ENCODE measurements around the gene FRK. TPM values are rescaled to one million over a fixed set of nuclear protein-coding genes. Genes with fewer than 3 reads are reported as not detected.
"Not testable (repeated sequence)": the region's sequence is repeated elsewhere in the genome, so short reads cannot be mapped to it uniquely, and the experiment has no call there.

Gene FRK
- total RNA-seq, 2 donors from 2014 or later = 0.05 to 0.06 TPM

DNA sequence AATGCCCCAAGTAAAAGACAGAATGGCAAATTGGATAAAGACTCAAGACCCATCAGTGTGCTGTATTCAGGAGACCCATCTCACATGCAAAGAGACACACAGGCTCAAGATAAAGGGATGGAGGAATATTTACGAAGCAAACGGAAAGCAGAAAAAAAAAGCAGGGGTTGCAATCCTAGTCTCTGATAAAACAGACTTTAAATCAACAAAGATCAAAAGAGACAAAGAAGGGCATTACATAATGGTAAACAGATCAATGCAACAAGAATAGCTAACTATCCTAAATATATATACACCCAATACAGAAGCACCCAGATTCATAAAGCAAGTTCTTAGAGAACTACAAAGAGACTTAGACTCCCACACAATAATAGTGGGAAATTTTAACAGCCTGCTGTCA, 123.2 kb downstream of the FRK start:
- H3K27ac Mint-ChIP-seq; H3K4me1 Mint-ChIP-seq; H3K4me3 Mint-ChIP-seq; ATAC-seq (replicated peaks); H3K27me3 Mint-ChIP-seq; H3K36me3 Mint-ChIP-seq (ENCODE audit: low read depth): not testable (repeated sequence)
- peaks cover 11% of the 10 kb centered on the region for H3K9me3 Mint-ChIP-seq

- peaks cover 11% of the 10 kb centered on the region for H3K9me3 Mint-ChIP-seq
- H3K36me3 Mint-ChIP-seq (ENCODE audit: low read depth) = no peaks in the 10 kb centered on the region
- no peak overlapping the region for H3K27ac Mint-ChIP-seq
- no peaks in the 10 kb centered on the region for H3K27me3 Mint-ChIP-seq
- no peak for ATAC-seq (replicated peaks)
- H3K4me3 Mint-ChIP-seq = no peak overlapping the region
- no peaks in the 10 kb centered on the region for H3K4me1 Mint-ChIP-seq
These were observed 125.3 kb downstream of the FRK start for GRCh38 chr6:115935361-115935760.

GRCh38 chr6:115934829-115935228, 125.9 kb downstream of the FRK start:
- no peaks in the 10 kb centered on the region for H3K4me1 Mint-ChIP-seq
- H3K36me3 Mint-ChIP-seq (ENCODE audit: low read depth) = no peaks in the 10 kb centered on the region
- peaks cover 8% of the 10 kb centered on the region for H3K9me3 Mint-ChIP-seq
- no peaks in the 10 kb centered on the region for H3K27me3 Mint-ChIP-seq
- no peak for ATAC-seq (replicated peaks)
- no peak overlapping the region for H3K27ac Mint-ChIP-seq
- no peak overlapping the region for H3K4me3 Mint-ChIP-seq

DNA sequence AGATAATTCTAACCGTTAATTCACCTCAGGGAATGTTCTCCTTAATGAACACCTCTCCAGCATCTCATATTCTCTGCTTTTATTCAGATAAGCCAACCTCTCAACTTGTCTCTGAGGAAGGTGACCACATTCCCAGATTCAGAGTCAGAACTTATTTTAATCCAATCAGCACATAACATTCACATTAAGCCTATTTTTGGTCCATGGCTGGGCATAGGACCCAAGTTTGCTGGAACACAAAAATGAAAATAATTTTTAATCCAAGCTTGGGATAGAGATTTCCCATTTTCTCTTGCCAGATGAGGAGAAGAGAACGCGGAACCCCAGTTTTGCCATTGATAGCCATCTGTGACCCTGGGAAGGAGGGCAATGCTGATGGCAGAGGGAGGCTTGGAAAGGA, 126.5 kb downstream of the FRK start:
- H3K36me3 Mint-ChIP-seq (ENCODE audit: low read depth) = no peaks in the 10 kb centered on the region
- H3K9me3 Mint-ChIP-seq = peaks cover 4% of the 10 kb centered on the region

DNA sequence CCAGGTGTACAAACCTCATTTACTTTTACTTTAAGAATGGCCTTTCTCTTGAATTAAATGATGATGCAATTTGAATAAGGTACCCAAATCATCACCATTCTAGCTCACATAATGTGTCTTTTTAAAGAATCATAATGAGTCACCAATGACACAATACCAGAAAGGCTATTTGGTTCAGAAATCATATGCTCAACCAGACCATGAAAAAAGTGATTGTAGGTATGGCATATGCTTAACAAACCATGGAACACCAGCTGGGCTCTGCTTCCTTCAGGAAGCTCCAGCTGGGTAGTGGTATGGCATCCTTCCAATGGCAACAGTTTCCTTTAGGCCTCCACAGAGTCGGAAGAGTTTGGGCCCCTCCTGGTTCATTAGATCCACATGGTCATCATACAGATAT, 128.2 kb downstream of the FRK start:
- ATAC-seq (replicated peaks) = no peak
- H3K27ac Mint-ChIP-seq = no peak overlapping the region
- no peak overlapping the region for H3K4me3 Mint-ChIP-seq
- no peaks in the 10 kb centered on the region for H3K4me1 Mint-ChIP-seq
- no peaks in the 10 kb centered on the region for H3K9me3 Mint-ChIP-seq
- H3K27me3 Mint-ChIP-seq = peaks cover 3% of the 10 kb centered on the region
- no peaks in the 10 kb centered on the region for H3K36me3 Mint-ChIP-seq (ENCODE audit: low read depth)

More for the DNA sequence above, 126.5 kb downstream of the FRK start:
- H3K4me1 Mint-ChIP-seq = no peaks in the 10 kb centered on the region
- peaks cover under 1% of the 10 kb centered on the region for H3K27me3 Mint-ChIP-seq
- no peak overlapping the region for H3K4me3 Mint-ChIP-seq
- no peak for ATAC-seq (replicated peaks)
- no peak overlapping the region for H3K27ac Mint-ChIP-seq

- not testable (repeated sequence) for H3K9me3 Mint-ChIP-seq; H3K4me3 Mint-ChIP-seq; H3K27me3 Mint-ChIP-seq; H3K27ac Mint-ChIP-seq; H3K36me3 Mint-ChIP-seq (ENCODE audit: low read depth); ATAC-seq (replicated peaks); H3K4me1 Mint-ChIP-seq
These were observed 132.7 kb downstream of the FRK start for GRCh38 chr6:115928000-115928399.

DNA sequence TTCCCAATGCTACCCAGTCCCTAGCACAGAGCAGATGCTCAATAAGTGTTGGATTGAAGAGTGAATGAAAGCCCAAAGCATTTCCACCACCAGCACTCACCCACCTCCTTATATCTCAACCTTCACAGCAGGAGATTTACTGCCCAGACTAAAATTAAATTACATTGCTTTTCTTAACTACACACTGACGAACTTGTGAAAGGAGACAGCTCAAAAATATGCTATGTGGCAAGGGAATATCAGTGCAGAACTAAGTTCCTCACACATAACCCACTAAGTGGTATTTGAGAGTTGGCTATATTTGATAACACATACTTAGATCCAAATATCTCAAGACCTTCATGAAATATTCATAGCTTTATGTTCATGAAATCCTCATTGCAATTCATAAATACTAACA, 137.7 kb downstream of the FRK start:
- Mint-ChIP-seq H3K4me1 (no peaks in the 10 kb centered on the region), H3K36me3 (ENCODE audit: low read depth) (no peaks in the 10 kb centered on the region), H3K4me3 (no peak overlapping the region), H3K27me3 (peaks cover 3% of the 10 kb centered on the region), H3K9me3 (no peaks in the 10 kb centered on the region), H3K27ac (no peak overlapping the region)
- ATAC-seq (replicated peaks) = no peak

DNA sequence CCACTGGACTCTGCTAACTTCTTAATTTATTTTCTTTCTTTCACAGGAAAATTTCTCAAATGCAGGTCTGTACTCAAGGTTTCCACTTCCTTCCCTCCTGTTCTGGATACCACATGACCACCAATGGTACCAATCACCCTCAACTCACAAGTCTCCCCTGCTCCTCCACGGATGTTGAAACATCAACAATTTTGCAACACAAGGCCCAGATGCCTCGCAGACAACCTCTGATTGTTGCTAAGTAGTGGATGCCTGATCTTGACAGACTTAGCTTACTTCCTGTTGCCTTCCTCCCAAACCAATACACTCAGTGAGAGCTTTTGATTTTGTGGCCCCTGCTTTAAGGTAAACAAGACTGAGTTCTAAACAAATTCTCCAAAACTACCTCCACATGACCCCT, 146.6 kb downstream of the FRK start:
- H3K4me3 Mint-ChIP-seq = no peak overlapping the region
- no peaks in the 10 kb centered on the region for H3K4me1 Mint-ChIP-seq
- no peaks in the 10 kb centered on the region for H3K9me3 Mint-ChIP-seq
- H3K27me3 Mint-ChIP-seq = peaks cover 13% of the 10 kb centered on the region
- H3K27ac Mint-ChIP-seq = no peak overlapping the region
- ATAC-seq (replicated peaks) = no peak
- no peaks in the 10 kb centered on the region for H3K36me3 Mint-ChIP-seq (ENCODE audit: low read depth)

DNA sequence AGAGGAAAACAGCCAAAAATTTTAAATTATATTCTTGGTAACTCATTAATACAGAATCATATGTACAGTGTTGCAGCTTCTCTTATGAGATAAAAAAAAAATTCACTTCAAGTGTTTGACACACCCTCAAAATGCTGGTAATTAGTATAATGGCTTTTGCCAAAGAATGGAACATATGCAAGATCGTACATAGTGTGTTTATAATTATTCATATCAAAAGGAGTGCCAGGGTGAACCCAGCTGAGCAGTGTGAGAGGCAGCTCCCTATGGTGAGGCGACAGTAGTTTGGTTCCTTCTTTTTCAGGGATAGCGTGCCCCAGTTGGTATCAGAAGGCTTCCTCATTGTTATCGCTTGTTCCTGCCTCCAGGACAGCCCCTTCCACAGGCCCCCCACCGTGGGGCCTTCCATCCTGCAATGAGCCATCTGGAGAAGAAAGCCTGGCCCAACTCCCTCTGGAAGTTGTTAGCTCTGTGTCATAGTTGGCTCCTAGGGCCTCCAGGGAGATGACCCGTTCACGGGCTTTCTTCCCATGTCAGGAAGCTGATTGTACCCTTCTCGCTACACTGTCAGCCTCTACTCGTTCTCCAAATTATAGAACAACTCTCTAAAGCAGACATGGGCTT, 150.7 kb downstream of the FRK start:
- no peak overlapping the region for H3K27ac Mint-ChIP-seq
- H3K27me3 Mint-ChIP-seq = peaks cover 6% of the 10 kb centered on the region
- no peak for ATAC-seq (replicated peaks)
- H3K9me3 Mint-ChIP-seq = no peaks in the 10 kb centered on the region
- no peaks in the 10 kb centered on the region for H3K4me1 Mint-ChIP-seq
- no peaks in the 10 kb centered on the region for H3K36me3 Mint-ChIP-seq (ENCODE audit: low read depth)
- no peak overlapping the region for H3K4me3 Mint-ChIP-seq

GRCh38 chr6:115908906-115909559, 151.7 kb downstream of the FRK start:
- Mint-ChIP-seq H3K9me3 (no peaks in the 10 kb centered on the region), H3K36me3 (ENCODE audit: low read depth) (no peaks in the 10 kb centered on the region), H3K27me3 (peaks cover 6% of the 10 kb centered on the region)

GRCh38 chr6:115905471-115905870, 155.2 kb downstream of the FRK start:
- Mint-ChIP-seq H3K4me1 (no peaks in the 10 kb centered on the region), H3K4me3 (no peak overlapping the region), H3K27ac (no peak overlapping the region), H3K9me3 (no peaks in the 10 kb centered on the region), H3K27me3 (peaks cover 14% of the 10 kb centered on the region), H3K36me3 (ENCODE audit: low read depth) (no peaks in the 10 kb centered on the region)
- ATAC-seq (replicated peaks) = no peak

More at GRCh38 chr6:115908906-115909559, 151.7 kb downstream of the FRK start:
- H3K27ac Mint-ChIP-seq = no peak overlapping the region
- ATAC-seq (replicated peaks) = no peak
- no peak overlapping the region for H3K4me3 Mint-ChIP-seq
- H3K4me1 Mint-ChIP-seq = no peaks in the 10 kb centered on the region

DNA sequence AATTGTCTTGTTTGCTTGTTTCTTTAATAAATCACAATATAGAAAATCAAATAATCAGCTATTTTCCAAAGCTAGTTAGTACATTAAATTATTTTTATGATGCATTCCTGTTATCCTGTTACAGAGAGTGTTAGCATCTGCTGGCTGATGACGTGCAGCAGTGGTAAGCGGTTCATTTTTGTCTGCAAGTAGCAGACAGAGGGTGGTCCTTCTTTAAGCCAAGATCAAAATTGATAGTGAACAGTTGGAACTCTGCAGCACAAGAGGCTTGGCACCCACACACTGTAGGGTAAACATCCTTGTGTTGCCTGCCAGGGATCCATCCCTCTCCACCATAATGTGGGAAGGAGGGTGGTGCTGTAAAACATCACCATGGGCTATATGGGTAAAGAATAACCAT, 158.3 kb downstream of the FRK start:
- peaks cover 8% of the 10 kb centered on the region for H3K27me3 Mint-ChIP-seq
- no peaks in the 10 kb centered on the region for H3K4me1 Mint-ChIP-seq
- ATAC-seq (replicated peaks) = no peak
- no peak overlapping the region for H3K4me3 Mint-ChIP-seq
- H3K27ac Mint-ChIP-seq = no peak overlapping the region
- H3K36me3 Mint-ChIP-seq (ENCODE audit: low read depth) = no peaks in the 10 kb centered on the region
- no peaks in the 10 kb centered on the region for H3K9me3 Mint-ChIP-seq

DNA sequence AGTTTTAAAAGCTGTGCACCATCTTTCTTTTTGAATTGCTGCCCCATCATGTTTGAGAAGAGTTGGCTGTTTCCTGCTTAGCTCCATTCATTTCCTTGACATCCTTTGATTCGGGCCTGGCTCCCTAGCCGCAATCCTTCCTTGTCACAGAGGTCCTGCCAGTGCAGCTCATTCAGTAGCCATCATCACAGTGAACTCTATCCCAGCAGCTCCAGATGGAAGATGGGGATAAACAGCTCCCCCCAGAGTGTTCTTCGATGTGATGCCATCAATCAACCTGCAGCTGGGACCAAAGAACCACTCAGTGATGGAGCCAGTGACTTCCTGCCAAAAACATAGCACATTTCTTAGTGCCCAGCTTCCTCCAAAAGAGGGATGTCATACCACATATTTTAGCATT, 158.8 kb downstream of the FRK start:
- Mint-ChIP-seq H3K36me3 (ENCODE audit: low read depth) (no peaks in the 10 kb centered on the region), H3K4me1 (no peaks in the 10 kb centered on the region), H3K9me3 (no peaks in the 10 kb centered on the region)

GRCh38 chr6:115899730-115900282, 160.9 kb downstream of the FRK start:
- no peak for ATAC-seq (replicated peaks)
- H3K36me3 Mint-ChIP-seq (ENCODE audit: low read depth) = no peaks in the 10 kb centered on the region
- peaks cover 8% of the 10 kb centered on the region for H3K27me3 Mint-ChIP-seq
- H3K27ac Mint-ChIP-seq = no peak overlapping the region
- no peaks in the 10 kb centered on the region for H3K9me3 Mint-ChIP-seq
- H3K4me1 Mint-ChIP-seq = no peaks in the 10 kb centered on the region
- no peak overlapping the region for H3K4me3 Mint-ChIP-seq

More for the DNA sequence above, 158.8 kb downstream of the FRK start:
- Mint-ChIP-seq H3K4me3 (no peak overlapping the region), H3K27ac (no peak overlapping the region), H3K27me3 (peaks cover 8% of the 10 kb centered on the region)
- ATAC-seq (replicated peaks) = no peak

- no peak for ATAC-seq (replicated peaks)
These were observed 162.4 kb downstream of the FRK start for GRCh38 chr6:115898246-115898645.

More at GRCh38 chr6:115898246-115898645, 162.4 kb downstream of the FRK start:
- Mint-ChIP-seq H3K4me1 (peaks cover 5% of the 10 kb centered on the region), H3K36me3 (ENCODE audit: low read depth) (no peaks in the 10 kb centered on the region), H3K9me3 (no peaks in the 10 kb centered on the region), H3K27me3 (peaks cover 13% of the 10 kb centered on the region), H3K27ac (no peak overlapping the region), H3K4me3 (no peak overlapping the region)

All from activated T-helper 17 cell treated with anti-CD3 and anti-CD28 coated beads, Interleukin-2, amount 50 U/mL, for 72 hours (primary cell).